Glutamatergic neuron (in vitro differentiated cells): Measurements from ENCODE around the gene APBB3. TPM values are rescaled to one million over a fixed set of nuclear protein-coding genes. Genes with fewer than 3 reads are reported as not detected.

Experiments
- DNase-seq: peaks from one replicate; pipeline ENCODE4 v3.0.0; 2022
- H3K27ac Mint-ChIP-seq: one replicate; pipeline ENCODE4 v1.8.0; 2020; ENCODE audit warnings: mild to moderate bottlenecking, mixed read lengths, inconsistent platforms; ENCODE audit not compliant: unreplicated experiment
- H3K27me3 Mint-ChIP-seq: one replicate; pipeline ENCODE4 v1.8.0; 2020; ENCODE audit warnings: mild to moderate bottlenecking, moderate library complexity, mixed read lengths, inconsistent platforms; ENCODE audit not compliant: unreplicated experiment
- H3K36me3 Mint-ChIP-seq: one replicate; pipeline ENCODE4 v1.8.0; 2020; ENCODE audit warnings: mild to moderate bottlenecking, mixed read lengths, inconsistent platforms; ENCODE audit not compliant: unreplicated experiment
- H3K4me1 Mint-ChIP-seq: one replicate; pipeline ENCODE4 v1.8.0; 2020; ENCODE audit warnings: mild to moderate bottlenecking, low read depth, mixed read lengths, inconsistent platforms; ENCODE audit not compliant: unreplicated experiment
- H3K4me3 Mint-ChIP-seq: one replicate; pipeline ENCODE4 v1.8.0; 2020; ENCODE audit warnings: mild to moderate bottlenecking, mixed read lengths, inconsistent platforms; ENCODE audit not compliant: unreplicated experiment
- H3K9me3 Mint-ChIP-seq: one replicate; pipeline ENCODE4 v1.8.0; 2020; ENCODE audit warnings: mild to moderate bottlenecking, moderate library complexity, mixed read lengths, inconsistent platforms; ENCODE audit not compliant: unreplicated experiment
- total RNA-seq: library from RNA; stranded (reverse); fragmentation: NEBNext Ultra II Directional; extraction: Animal tissue kit (Norgen Biotek cat#: 25700); gene quantifications from one replicate; pipeline ENCODE4 v1.2.1, GENCODE V29; 2021; ENCODE audit not compliant: unreplicated experiment
- TF ChIP-seq, protein P1 (sequence below): fragments of 200-600 bp; sonication (generic); IDR thresholded peaks from one replicate; pipeline ENCODE4 v1.5.0; 2021; ENCODE audit not compliant: partially characterized antibody, unreplicated experiment

Gene APBB3
- total RNA-seq, 1 donor from 2014 or later = 103 TPM

DNA sequence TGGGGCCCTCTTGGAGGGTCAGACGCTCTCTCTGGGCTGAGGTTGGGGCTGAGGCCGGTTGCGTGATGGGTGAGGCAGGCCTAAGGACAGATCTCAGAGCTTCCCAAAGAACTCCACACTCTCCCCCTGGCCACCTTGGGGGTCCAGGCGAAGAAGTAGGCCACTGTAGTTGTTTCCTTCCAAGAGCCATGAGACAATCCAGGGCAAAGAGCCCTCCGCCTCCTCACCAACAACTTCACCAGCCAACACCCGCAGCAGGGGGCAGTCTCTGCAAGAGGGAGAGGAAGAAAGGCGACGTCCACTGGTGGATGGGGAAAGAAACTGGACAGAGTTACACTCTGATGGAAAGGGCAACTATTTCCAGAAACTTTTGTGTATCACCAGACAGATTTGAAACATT, 10.9 kb upstream of the APBB3 start:
- Mint-ChIP-seq H3K36me3 (no peaks in the 10 kb centered on the region), H3K9me3 (no peaks in the 10 kb centered on the region), H3K27me3 (peaks cover 2% of the 10 kb centered on the region), H3K27ac (no peak overlapping the region), H3K4me3 (no peak overlapping the region), H3K4me1 (peaks cover under 1% of the 10 kb centered on the region)
- no peak for DNase-seq
- TF ChIP-seq, protein P1, sequence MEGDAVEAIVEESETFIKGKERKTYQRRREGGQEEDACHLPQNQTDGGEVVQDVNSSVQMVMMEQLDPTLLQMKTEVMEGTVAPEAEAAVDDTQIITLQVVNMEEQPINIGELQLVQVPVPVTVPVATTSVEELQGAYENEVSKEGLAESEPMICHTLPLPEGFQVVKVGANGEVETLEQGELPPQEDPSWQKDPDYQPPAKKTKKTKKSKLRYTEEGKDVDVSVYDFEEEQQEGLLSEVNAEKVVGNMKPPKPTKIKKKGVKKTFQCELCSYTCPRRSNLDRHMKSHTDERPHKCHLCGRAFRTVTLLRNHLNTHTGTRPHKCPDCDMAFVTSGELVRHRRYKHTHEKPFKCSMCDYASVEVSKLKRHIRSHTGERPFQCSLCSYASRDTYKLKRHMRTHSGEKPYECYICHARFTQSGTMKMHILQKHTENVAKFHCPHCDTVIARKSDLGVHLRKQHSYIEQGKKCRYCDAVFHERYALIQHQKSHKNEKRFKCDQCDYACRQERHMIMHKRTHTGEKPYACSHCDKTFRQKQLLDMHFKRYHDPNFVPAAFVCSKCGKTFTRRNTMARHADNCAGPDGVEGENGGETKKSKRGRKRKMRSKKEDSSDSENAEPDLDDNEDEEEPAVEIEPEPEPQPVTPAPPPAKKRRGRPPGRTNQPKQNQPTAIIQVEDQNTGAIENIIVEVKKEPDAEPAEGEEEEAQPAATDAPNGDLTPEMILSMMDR = no peak

DNA sequence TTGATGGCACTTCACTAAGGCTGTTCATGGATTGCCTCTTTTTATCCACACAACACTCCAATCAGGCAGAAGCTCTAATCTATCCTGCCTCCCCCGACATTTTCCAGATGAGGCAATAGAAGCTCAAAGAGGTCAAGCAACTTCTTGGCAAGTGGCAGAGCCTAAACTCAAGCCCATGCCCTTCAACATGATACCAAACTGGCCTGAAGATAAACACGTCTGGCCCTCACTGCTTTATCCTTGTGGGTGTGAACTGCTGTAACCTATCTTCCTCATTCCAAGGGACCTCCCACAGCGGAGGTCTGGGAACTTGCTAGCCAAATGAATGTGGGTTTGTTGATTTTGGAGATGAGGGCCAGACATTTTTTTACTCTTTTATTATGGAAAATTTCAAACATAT, 9.8 kb upstream of the APBB3 start:
- Mint-ChIP-seq H3K4me3 (no peak overlapping the region), H3K36me3 (no peaks in the 10 kb centered on the region), H3K27ac (no peak overlapping the region), H3K27me3 (peaks cover 2% of the 10 kb centered on the region), H3K4me1 (peaks cover 2% of the 10 kb centered on the region), H3K9me3 (no peaks in the 10 kb centered on the region)
- no peak for DNase-seq
- TF ChIP-seq, protein P1 = no peak

DNA sequence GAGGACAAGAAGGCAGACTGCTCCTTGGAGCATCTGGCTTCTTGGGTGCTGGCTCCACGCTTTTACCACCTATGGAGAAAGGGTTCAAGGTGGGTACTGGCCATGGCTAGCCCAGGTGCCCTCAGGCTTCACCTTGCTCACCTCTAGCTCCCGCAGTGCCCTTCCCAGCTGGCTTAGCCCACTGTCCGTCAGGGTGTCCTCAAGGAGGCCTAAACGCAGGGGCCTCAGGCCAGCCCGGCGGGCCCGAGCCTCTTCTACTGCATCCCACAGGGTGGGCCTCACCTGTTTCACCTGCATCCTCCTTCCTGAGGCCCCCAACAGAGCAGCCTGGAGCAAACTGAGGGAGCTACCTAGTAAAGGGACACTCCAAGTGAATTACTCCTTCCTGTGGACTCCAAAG, 9.3 kb upstream of the APBB3 start:
- H3K27me3 Mint-ChIP-seq = peaks cover 2% of the 10 kb centered on the region
- H3K4me3 Mint-ChIP-seq = no peak overlapping the region
- H3K36me3 Mint-ChIP-seq = no peaks in the 10 kb centered on the region
- TF ChIP-seq, protein P1 = no peak
- no peaks in the 10 kb centered on the region for H3K9me3 Mint-ChIP-seq
- H3K27ac Mint-ChIP-seq = no peak overlapping the region
- peaks cover 2% of the 10 kb centered on the region for H3K4me1 Mint-ChIP-seq
- DNase-seq = no peak

DNA sequence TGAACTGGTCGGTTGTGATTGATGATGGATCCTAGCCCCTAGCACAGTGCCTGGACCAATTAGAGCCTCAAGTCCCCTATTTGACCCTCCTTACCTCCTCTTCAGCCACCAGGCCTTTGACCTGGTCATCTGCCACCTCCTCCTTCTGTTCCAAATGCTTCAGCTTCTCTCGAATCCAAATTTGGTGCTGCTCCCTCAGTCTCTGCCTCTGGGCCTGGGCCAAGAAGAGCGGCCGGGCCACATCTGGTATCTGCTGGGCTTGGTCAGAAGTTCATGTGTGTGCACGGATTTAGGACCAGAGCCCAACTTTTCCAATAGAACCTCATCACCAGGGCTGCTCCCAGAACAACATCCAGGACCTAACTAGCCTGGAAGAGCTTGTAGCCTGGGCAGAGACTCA, 6.7 kb upstream of the APBB3 start:
- Mint-ChIP-seq H3K9me3 (no peaks in the 10 kb centered on the region), H3K4me3 (no peak overlapping the region), H3K36me3 (no peaks in the 10 kb centered on the region), H3K27ac (no peak overlapping the region), H3K4me1 (peaks cover 2% of the 10 kb centered on the region), H3K27me3 (peaks cover 5% of the 10 kb centered on the region)
- DNase-seq = no peak
- TF ChIP-seq, protein P1 = no peak

DNA sequence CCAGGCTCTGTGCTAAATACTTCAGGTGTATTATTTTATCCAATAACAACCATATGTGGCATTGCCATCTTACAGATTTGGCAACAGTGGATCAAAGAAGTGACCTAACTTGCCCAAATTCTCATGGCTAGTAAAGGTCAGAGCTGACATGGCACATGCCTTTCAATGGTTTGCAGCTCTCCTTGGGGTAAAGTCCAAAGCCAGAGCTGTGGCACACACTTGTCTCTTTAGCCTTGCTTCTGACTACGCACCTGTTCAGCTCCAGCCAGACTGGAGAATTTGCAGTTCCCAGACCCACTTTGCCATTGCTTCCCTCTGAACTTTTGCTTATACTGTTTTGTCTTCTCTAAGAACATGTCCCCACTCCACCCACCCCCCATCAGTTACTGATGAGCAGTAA, 6.1 kb upstream of the APBB3 start:
- H3K9me3 Mint-ChIP-seq = peaks cover 1% of the 10 kb centered on the region
- H3K4me1 Mint-ChIP-seq = peaks cover 4% of the 10 kb centered on the region
- H3K4me3 Mint-ChIP-seq = no peak overlapping the region
- no peaks in the 10 kb centered on the region for H3K36me3 Mint-ChIP-seq
- DNase-seq = no peak
- TF ChIP-seq, protein P1 = no peak
- peaks cover 5% of the 10 kb centered on the region for H3K27me3 Mint-ChIP-seq
- H3K27ac Mint-ChIP-seq = no peak overlapping the region
